Body of pancreas (tissue), 4 donors: Measurements from ENCODE around the gene PTPRM.

Experiments
- CTCF ChIP-seq, 7 experiments: fragments of 450-650 bp in 4 of 7; fragments of 200-600 bp in 3 of 7; sonication (generic) in 3 of 7; IDR thresholded peaks; one replicate each; pipeline ENCODE4 v1.5.1; 2016 to 2019; ENCODE audit warnings: antibody characterized with exemption in 7 of 7
- POLR2A ChIP-seq, 3 donors: fragments of 450-650 bp; IDR thresholded peaks; one replicate each; pipeline ENCODE4 v1.6.1; 2016; ENCODE audit warnings: antibody characterized with exemption in 3 of 3, mild to moderate bottlenecking in 2 of 3

DNA sequence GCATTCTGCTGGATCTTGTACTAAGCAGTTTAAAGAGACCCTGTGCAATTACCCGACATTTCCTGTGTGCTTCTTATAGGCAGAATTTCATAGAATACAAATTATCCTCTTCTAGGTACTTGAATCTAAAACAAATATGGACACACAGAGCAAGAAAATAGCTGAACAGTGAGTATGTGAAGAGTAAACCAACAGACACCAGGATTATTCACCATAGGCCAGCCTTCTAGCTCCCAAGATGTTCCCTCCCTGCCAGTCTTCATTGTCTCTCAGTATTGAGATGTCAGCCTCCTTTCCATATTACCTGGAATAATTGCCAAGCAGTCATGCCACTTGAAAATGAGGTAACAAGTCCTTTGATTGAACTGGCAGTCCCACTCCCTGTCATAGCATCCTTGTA, 187.1 kb downstream of the PTPRM start:
- TF ChIP-seq CTCF (IDR thresholded peaks at IDR 0.05) (no peak), POLR2A (IDR thresholded peaks at IDR 0.05) (no peak)
